HepG2 (cell line): ENCODE measurements around the gene CD320.
"Not testable (repeated sequence)": the region's sequence is repeated elsewhere in the genome, so short reads cannot be mapped to it uniquely, and the experiment has no call there.

Experiments
- CTCF ChIP-seq: sonication (generic); formaldehyde crosslinking; IDR thresholded peaks from 2 replicates; pipeline ENCODE4 v1.5.0; 2020; ENCODE audit warnings: mild to moderate bottlenecking, missing genetic modification reagents, moderate library complexity
- MAX ChIP-seq: IDR thresholded peaks from 2 replicates; pipeline ENCODE4 v1.6.1; 2012; ENCODE audit warnings: inconsistent platforms

GRCh38 chr19:8318835-8319234 lies 10.7 kb upstream of the CD320 start:
- not testable (repeated sequence) for TF ChIP-seq MAX
- 0 out of 2 replicates have a peak, but pooled peaks have one; percentile 17 for TF ChIP-seq CTCF (CRISPR knock-in tag)
